Breast epithelium (tissue), 4 donors: ENCODE results near the gene TAF10. TPM values are rescaled to one million over a fixed set of nuclear protein-coding genes. Genes with fewer than 3 reads are reported as not detected.

Experiments
- DNase-seq, 2 donors: peaks; one replicate each; pipeline ENCODE4 v3.0.0-alpha.2; 2019; ENCODE audit warnings: low spot score in 2 of 2
- H3K27ac ChIP-seq, 2 donors: fragments of 200-600 bp; sonication (generic) in 1 of 2; one replicate each; pipeline ENCODE4 v1.5.1; 2016 to 2019; ENCODE audit warnings: mild to moderate bottlenecking in 1 of 2
- H3K27me3 ChIP-seq, 2 donors: fragments of 200-600 bp; sonication (generic) in 1 of 2; one replicate each; pipeline versions ENCODE4 v1.5.1 to v1.6.0; 2017 to 2019; ENCODE audit warnings: control low read depth in 1 of 2, mild to moderate bottlenecking in 1 of 2
- H3K36me3 ChIP-seq: fragments of 200-600 bp; one replicate; pipeline ENCODE4 v1.5.1; 2019
- H3K4me1 ChIP-seq, 2 donors: fragments of 200-600 bp; sonication (generic); one replicate each; pipeline ENCODE4 v1.5.1; 2016 to 2019; ENCODE audit warnings: control low read depth in 1 of 2
- H3K4me3 ChIP-seq, 3 donors: fragments of 200-600 bp; sonication (generic); 1 replicate in 2 of 3; 2 replicates in 1 of 3; pipeline ENCODE4 v1.5.1; 2016 to 2019; ENCODE audit warnings: mild to moderate bottlenecking in 3 of 3, moderate library complexity in 2 of 3
- H3K9me3 ChIP-seq, 2 donors: fragments of 200-600 bp; sonication (generic) in 1 of 2; one replicate each; pipeline ENCODE4 v1.5.1; 2016 to 2019; ENCODE audit warnings: control low read depth in 1 of 2
- POLR2A ChIP-seq: fragments of 450-650 bp; IDR thresholded peaks from one replicate; pipeline ENCODE4 v1.6.1; 2016; ENCODE audit warnings: antibody characterized with exemption, mild to moderate bottlenecking, moderate library complexity
- POLR2AphosphoS5 ChIP-seq, 3 donors: sonication (generic); formaldehyde crosslinking; IDR thresholded peaks; one replicate each; pipeline ENCODE4 v1.6.1; 2017; ENCODE audit warnings: antibody characterized with exemption in 3 of 3
- intact Hi-C: fragments of 100-400 bp; cut with DNase I; formaldehyde crosslinking; loops from one replicate; pipeline ENCODE4 v1.15.1; 2023; ENCODE audit warnings: low total_unique reads
- total RNA-seq, 3 donors: library from RNA; depleted of rRNA; stranded (reverse); fragments of >200 nt; gene quantifications; one replicate each; pipeline ENCODE4 v1.1.0, GENCODE V29; 2016
- TF ChIP-seq, protein P1 (sequence below), 3 donors: fragments of 450-650 bp; IDR thresholded peaks; one replicate each; pipeline ENCODE4 v1.5.1; 2016 to 2017; ENCODE audit warnings: antibody characterized with exemption in 3 of 3, mild to moderate bottlenecking in 3 of 3, moderate library complexity in 3 of 3

The TAF10 gene
- total RNA-seq, 3 donors from 2014 or later, result 45.4 to 82.6 (median 54.7) TPM

DNA sequence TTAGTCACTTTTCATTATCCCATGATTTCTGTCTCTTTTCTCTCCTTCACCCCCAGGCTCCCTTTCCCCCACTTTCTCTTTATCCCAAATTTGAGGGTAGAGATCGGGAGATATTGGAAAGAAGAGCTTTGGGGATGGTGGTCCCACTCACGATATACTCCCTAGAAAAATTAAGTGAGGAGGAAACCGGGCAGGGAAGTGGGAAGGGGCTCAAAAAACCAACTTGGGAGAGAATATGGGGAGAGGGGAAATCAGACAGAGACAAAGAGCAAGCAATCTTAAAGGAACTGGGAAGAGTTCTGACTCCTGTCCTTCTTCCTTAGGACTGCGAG, 44.5 kb upstream of the TAF10 start:
- no peaks in the 10 kb centered on the region for H3K9me3 ChIP-seq
- H3K36me3 ChIP-seq, result no peaks in the 10 kb centered on the region
- H3K4me1 ChIP-seq, result no peaks in the 10 kb centered on the region
- intact Hi-C loops, result no loop called here
- DNase-seq, result no peak
- H3K27me3 ChIP-seq, result no peaks in the 10 kb centered on the region
- peak overlapping the region; percentile 19 to 48 for H3K27ac ChIP-seq
- TF ChIP-seq POLR2A (no peak), POLR2AphosphoS5 (IDR thresholded peaks at IDR 0.05) (no peak)
- TF ChIP-seq, protein P1, sequence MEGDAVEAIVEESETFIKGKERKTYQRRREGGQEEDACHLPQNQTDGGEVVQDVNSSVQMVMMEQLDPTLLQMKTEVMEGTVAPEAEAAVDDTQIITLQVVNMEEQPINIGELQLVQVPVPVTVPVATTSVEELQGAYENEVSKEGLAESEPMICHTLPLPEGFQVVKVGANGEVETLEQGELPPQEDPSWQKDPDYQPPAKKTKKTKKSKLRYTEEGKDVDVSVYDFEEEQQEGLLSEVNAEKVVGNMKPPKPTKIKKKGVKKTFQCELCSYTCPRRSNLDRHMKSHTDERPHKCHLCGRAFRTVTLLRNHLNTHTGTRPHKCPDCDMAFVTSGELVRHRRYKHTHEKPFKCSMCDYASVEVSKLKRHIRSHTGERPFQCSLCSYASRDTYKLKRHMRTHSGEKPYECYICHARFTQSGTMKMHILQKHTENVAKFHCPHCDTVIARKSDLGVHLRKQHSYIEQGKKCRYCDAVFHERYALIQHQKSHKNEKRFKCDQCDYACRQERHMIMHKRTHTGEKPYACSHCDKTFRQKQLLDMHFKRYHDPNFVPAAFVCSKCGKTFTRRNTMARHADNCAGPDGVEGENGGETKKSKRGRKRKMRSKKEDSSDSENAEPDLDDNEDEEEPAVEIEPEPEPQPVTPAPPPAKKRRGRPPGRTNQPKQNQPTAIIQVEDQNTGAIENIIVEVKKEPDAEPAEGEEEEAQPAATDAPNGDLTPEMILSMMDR (IDR thresholded peaks at IDR 0.05), result no peak
- peak overlapping the region in 2 of 3 donors; percentile 59 to 85 for H3K4me3 ChIP-seq

DNA sequence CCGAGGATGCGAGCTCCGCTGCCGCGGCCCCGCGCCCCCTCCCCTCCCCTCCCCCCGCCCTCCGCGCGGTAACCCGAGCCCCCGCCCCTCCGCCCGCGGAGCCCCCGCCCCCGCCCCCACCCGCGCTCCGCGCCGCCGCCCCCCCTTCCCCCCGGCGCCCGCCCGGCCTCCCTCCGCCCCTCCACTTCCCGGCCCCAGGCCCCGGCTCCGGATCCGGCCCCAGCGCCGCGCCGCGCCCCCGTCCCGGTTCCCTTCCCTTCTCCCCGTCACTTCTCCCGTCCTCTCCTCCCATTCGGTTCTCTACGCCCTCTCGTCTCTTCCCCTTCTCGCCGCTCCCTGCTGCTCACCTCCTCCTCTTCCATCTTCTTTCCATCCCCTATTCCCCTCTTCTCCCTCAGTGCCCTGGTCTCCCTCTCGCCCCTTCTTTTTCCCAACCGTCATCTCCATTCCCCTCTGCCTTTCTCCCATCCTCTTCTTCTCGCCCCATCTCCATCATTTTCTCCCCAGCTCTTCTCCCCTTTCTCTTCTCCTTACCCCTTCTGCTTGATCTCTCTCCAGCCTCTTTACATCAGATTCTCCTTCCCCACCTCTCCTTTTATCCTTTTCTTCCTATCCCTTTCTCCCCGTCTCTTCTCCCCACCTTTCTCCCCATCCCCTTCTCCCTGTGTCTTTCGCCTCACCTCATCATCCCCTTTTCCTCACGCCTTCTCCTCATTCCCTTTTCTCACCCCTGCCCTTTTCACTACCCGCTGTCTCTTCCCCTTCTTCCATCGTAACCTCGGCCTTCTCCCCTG, 44.0 kb upstream of the TAF10 start, which contains the start of gene DCHS1:
TSS of gene DCHS1 (minus strand) at position 20 of the 794 bp plus-strand sequence. CDS start 14,196 bp downstream, outside the sequence.
- H3K9me3 ChIP-seq, result no peaks in the 10 kb centered on the region
- no peaks in the 10 kb centered on the region for H3K4me1 ChIP-seq
- no peaks in the 10 kb centered on the region for H3K36me3 ChIP-seq
- peak within 1 kb of the TSS; percentile 51 to 85 (median 59) for H3K4me3 ChIP-seq
- peak within 1 kb of the TSS; percentile 60 to 92 for H3K27ac ChIP-seq
- no peak for DNase-seq
- intact Hi-C loops, result loop anchor here (1.0 kb wide), 1 partner anchor 31 kb away; no protein-coding TSS in a partner anchor
- TF ChIP-seq, protein P1 (IDR thresholded peaks at IDR 0.05), result no peak
- TF ChIP-seq POLR2A (no peak), POLR2AphosphoS5 (IDR thresholded peaks at IDR 0.05) (no peak)
- H3K27me3 ChIP-seq, result no peaks in the 10 kb centered on the region

DNA sequence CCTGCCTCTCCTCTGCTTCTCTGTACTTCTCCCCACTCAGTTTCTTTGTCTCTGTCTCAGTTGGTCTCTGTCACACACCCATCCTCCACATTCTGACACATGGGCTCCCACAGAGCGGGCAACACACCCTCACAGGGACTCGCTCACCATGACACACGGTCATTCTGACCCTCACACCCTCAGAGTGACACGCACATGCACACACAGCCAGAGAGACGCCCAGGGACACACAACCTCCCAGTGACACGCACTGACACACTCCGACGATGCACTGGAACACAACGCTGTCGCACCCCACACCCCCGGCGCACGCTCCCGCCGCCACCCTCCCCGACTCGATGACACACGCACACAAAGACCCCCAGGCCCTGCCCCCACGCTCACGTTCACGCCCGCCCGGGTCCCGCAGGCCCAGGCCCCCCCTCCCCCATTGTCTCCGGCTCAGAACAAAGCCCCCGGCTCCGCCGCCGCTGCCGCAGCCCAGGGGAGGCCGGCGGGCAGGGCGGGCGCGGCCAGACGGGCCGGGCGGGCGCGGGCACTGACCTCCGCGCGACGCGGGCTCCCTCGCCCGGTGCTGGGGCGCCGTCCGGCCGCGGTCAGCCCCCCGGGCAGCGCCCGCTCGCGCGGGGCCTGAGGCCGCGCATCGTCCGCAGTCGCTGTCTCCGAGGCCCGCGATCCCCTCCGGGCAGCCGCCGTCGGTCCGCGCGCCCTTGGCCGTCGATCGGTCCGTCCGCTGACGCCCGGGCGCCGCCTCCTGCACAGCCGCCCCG, 43.2 kb upstream of the TAF10 start:
- H3K4me3 ChIP-seq, result peak overlapping the region; percentile 51 to 85 (median 59)
- DNase-seq, result no peak
- no peaks in the 10 kb centered on the region for H3K27me3 ChIP-seq
- no peaks in the 10 kb centered on the region for H3K9me3 ChIP-seq
- no peaks in the 10 kb centered on the region for H3K4me1 ChIP-seq
- H3K36me3 ChIP-seq, result no peaks in the 10 kb centered on the region
- TF ChIP-seq POLR2A (no peak), POLR2AphosphoS5 (IDR thresholded peaks at IDR 0.05) (no peak)
- TF ChIP-seq, protein P1 (IDR thresholded peaks at IDR 0.05), result no peak
- peak overlapping the region; percentile 60 to 92 for H3K27ac ChIP-seq
- intact Hi-C loops, result loop anchor here (1.0 kb wide), 1 partner anchor 32 kb away; no protein-coding TSS in a partner anchor

DNA sequence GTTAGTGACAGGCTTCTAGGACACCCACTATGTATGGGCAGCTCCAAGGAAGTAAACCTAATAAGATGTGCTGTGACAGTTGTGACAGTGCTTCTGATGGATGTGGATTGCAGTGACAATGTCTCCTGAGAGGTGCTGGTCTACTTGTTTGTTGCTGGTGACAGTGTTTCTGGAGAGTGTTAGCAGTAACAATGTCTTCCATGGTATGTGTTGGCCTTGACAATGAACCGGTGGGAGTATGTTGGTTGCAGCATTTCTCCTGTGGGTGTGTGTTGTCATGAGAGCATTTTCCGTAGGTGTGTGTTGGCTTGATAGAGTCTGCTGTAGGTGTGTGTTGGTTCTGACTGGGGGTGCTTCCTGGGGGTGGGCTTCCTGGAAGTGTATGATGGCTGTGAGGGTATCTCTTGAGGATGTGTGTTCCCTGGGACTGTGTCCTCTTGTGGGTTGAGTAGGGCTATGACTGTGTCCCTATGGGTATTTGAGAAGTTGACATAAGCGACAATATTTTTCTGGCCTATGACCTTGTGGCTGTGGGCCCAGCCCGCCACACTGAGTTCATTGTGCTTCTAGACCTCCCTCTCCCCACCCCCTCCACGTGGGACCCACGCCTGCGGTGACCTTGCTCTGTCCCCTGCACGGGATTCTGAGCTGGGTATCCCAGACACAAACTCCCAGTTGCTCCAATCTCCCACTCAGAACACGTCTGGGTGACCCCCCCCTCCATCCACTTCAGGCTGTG, 42.4 kb upstream of the TAF10 start:
- intact Hi-C loops, result loop anchor here (1.0 kb wide), 1 partner anchor 33 kb away; no protein-coding TSS in a partner anchor
- no peaks in the 10 kb centered on the region for H3K9me3 ChIP-seq
- no peaks in the 10 kb centered on the region for H3K36me3 ChIP-seq
- no peaks in the 10 kb centered on the region for H3K27me3 ChIP-seq
- DNase-seq, result no peak
- peak overlapping the region; percentile 51 to 85 (median 59) for H3K4me3 ChIP-seq
- H3K27ac ChIP-seq, result peak overlapping the region; percentile 60 to 92
- no peaks in the 10 kb centered on the region for H3K4me1 ChIP-seq
- no peak for TF ChIP-seq POLR2AphosphoS5 (IDR thresholded peaks at IDR 0.05)
- TF ChIP-seq POLR2A, result no peak

DNA sequence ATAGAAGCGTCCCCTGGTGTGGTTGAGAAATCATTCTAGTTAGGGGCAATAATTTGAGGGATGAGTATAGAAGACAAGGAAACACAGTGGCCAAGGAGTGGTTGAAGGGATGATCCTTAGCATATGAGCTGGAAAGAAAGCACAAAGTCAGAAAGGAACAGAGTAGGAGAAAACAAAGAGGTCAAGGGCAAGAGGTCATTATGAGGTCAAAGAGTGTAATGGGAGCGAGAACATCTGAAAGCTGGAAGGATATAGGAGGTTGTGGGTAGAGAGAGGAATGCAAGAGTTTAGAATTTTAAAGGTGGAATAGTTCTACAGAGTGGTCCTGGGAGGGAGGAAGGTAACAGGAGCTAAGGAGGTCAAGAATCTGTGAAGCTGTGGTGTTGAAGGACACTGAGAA, 41.6 kb upstream of the TAF10 start:
- H3K4me3 ChIP-seq, result no peak overlapping the region
- intact Hi-C loops, result no loop called here

More for the DNA sequence above, 41.6 kb upstream of the TAF10 start:
- no peak overlapping the region for H3K27ac ChIP-seq
- no peaks in the 10 kb centered on the region for H3K36me3 ChIP-seq
- DNase-seq, result no peak
- no peaks in the 10 kb centered on the region for H3K27me3 ChIP-seq
- no peaks in the 10 kb centered on the region for H3K9me3 ChIP-seq
- TF ChIP-seq POLR2AphosphoS5 (IDR thresholded peaks at IDR 0.05) (no peak), POLR2A (no peak)
- TF ChIP-seq, protein P1 (IDR thresholded peaks at IDR 0.05), result no peak
- no peaks in the 10 kb centered on the region for H3K4me1 ChIP-seq
